OCI-LY1 (cell line): ENCODE results near the gene MOB1B.

Source experiments
- CTCF ChIP-seq: fragments of 200-600 bp; sonication (generic), shearing (Covaris generic); IDR thresholded peaks from 2 replicates; pipeline ENCODE4 v1.5.1; 2017; ENCODE audit warnings: mild to moderate bottlenecking, antibody characterized with exemption, low read length, moderate library complexity, mixed read lengths
- EZH2 ChIP-seq: fragments of 200-600 bp; sonication (generic), shearing (Covaris generic); IDR thresholded peaks from 2 replicates; pipeline ENCODE4 v1.8.0; 2017; ENCODE audit warnings: borderline replicate concordance, mixed run types, mild to moderate bottlenecking, antibody characterized with exemption, low read length, moderate library complexity, mixed read lengths

- TF ChIP-seq CTCF (peak; percentile 13; the same call in 1 of the 2 replicates), EZH2 (no peak)
Measured at GRCh38 chr4:70984589-70984988, 82.4 kb downstream of the MOB1B start.
